ENCODE measurements around the gene PIP5K1A. TPM values are rescaled to one million over a fixed set of nuclear protein-coding genes. Genes with fewer than 3 reads are reported as not detected.
A peak's percentile ranks its signal among the peaks of the same experiment; 100 is the strongest.

Gene PIP5K1A
- total and polyA plus RNA-seq, 7 donors, result 10.8 to 46.8 (median 31.7) TPM

DNA sequence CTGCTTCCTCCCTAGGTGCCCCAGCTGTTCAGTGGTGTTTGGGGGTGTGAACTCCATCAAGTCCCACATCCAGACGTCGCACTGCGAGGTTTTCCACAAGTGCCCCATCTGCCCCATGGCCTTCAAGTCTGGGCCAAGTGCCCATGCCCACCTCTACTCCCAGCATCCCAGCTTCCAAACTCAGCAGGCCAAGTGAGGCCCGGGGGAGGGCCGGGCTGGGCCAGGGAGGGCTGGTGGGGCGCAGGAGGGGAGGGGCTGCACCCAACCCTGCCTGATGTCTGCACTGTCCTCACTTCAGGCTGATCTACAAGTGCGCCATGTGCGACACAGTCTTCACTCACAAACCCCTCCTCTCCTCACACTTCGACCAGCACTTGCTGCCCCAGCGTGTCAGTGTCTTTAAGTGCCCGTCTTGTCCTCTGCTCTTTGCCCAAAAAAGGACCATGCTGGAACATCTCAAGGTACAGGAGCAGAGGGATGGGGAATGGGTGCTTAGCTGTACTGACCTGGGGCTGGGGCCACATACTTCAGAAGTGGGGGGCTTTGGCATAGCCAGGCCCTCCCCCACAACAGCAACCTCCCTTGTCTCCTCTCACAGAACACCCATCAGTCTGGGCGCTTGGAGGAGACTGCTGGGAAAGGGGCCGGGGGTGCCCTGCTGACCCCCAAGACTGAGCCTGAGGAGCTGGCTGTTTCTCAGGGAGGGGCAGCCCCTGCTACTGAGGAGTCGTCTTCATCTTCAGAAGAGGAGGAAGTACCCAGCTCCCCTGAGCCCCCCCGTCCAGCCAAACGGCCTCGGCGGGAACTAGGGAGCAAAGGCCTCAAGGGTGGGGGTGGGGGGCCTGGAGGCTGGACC is 91.0 kb downstream of the PIP5K1A start:
- no peak overlapping the region for H3K27ac ChIP-seq
- intact Hi-C loops (cut with DNase I), result no loop called here

DNA sequence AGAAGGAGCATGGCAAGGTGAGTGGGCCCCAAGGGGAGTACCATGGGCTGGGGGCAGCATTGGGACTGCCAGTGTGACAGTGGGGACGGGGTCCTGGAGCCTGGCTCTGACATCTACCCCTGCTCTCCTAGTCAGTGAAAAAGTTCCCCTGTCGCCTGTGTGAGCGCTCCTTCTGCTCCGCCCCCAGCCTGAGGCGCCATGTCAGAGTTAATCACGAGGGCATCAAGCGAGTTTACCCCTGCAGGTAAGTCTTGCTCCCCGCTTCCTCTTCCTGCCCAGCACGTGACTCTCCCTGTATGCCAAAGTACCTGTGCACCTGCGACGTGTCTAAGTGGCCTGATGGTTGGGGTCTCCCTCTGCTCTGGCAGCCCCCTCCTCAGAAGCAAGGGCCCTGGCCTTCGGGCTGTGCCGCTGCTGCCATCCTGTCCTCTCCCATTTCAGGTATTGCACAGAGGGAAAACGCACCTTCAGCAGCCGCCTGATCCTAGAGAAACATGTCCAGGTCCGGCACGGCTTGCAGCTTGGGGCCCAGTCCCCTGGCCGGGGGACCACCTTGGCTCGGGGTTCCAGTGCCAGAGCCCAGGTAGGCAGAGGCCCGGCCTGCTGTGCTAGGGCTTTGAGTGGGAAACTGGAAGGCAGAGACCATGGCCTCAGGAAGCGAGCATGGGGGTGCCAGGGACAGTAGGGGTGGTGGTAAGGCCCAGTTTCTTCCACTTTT is 91.8 kb downstream of the PIP5K1A start:
- H3K36me3 ChIP-seq (ENCODE audit: insufficient read depth in 1 of 2, low read depth in 1 of 2), result peaks cover 7 to 97% of the 10 kb centered on the region in 2 donors
- intact Hi-C loops (cut with DNase I), result no loop called here
- H3K4me3 ChIP-seq, result no peak overlapping the region
- H3K9me3 ChIP-seq, result no peaks in the 10 kb centered on the region
- TF ChIP-seq, protein P1, sequence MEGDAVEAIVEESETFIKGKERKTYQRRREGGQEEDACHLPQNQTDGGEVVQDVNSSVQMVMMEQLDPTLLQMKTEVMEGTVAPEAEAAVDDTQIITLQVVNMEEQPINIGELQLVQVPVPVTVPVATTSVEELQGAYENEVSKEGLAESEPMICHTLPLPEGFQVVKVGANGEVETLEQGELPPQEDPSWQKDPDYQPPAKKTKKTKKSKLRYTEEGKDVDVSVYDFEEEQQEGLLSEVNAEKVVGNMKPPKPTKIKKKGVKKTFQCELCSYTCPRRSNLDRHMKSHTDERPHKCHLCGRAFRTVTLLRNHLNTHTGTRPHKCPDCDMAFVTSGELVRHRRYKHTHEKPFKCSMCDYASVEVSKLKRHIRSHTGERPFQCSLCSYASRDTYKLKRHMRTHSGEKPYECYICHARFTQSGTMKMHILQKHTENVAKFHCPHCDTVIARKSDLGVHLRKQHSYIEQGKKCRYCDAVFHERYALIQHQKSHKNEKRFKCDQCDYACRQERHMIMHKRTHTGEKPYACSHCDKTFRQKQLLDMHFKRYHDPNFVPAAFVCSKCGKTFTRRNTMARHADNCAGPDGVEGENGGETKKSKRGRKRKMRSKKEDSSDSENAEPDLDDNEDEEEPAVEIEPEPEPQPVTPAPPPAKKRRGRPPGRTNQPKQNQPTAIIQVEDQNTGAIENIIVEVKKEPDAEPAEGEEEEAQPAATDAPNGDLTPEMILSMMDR (IDR thresholded peaks at IDR 0.05), result no peak
- H3K27me3 ChIP-seq (ENCODE audit: insufficient read depth in 3 of 3, low read length in 2 of 3), result no peaks in the 10 kb centered on the region
- H3K4me1 ChIP-seq, result no peaks in the 10 kb centered on the region
- no peak for DNase-seq
- H3K27ac ChIP-seq, result no peak overlapping the region
- WGBS, 3 donors, result 86 to 91% (median 87%) methylated on average over 20 to 21 of the region's 21 CpGs
- peak in 1 of 4 donors; percentile 1 for ATAC-seq

More for the DNA sequence above, 91.0 kb downstream of the PIP5K1A start:
- TF ChIP-seq, protein P1 (IDR thresholded peaks at IDR 0.05), result no peak
- WGBS, 3 donors, result 68 to 73% (median 70%) methylated on average over 18 of the region's 18 CpGs
- no peak for DNase-seq
- Histone ChIP-seq H3K27me3 (ENCODE audit: insufficient read depth in 3 of 3, low read length in 2 of 3) (no peaks in the 10 kb centered on the region), H3K36me3 (ENCODE audit: insufficient read depth in 1 of 2, low read depth in 1 of 2) (peaks cover 3 to 92% of the 10 kb centered on the region in 2 donors), H3K4me3 (no peak overlapping the region), H3K9me3 (no peaks in the 10 kb centered on the region), H3K4me1 (peaks cover 2% of the 10 kb centered on the region)
- peak in 2 of 4 donors; percentile 2 to 9 for ATAC-seq

DNA sequence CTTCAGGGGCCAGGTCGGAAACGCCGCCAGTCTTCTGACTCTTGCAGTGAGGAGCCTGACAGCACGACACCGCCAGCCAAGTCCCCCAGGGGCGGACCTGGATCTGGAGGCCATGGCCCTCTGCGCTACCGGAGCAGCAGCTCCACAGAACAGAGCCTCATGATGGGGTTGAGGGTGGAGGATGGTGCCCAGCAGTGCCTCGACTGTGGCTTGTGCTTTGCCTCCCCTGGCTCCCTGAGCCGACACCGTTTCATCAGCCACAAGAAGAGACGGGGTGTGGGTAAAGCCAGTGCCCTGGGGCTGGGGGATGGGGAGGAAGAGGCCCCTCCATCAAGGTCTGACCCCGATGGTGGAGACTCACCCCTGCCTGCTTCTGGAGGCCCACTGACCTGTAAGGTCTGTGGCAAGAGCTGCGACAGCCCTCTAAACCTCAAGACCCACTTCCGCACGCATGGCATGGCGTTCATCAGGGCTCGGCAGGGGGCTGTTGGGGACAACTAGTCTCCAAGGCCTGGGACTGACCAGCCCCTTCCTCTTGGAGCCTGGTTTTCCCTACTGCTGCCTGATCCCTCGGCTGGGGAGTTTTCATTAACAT is 92.5 kb downstream of the PIP5K1A start:
- no peak overlapping the region for H3K27ac ChIP-seq
- no peak for ATAC-seq
- no peak for DNase-seq
- 77 to 80% (median 80%) methylated on average over 18 to 19 of the region's 19 CpGs for WGBS, 3 donors
- H3K4me1 ChIP-seq, result no peaks in the 10 kb centered on the region
- no peak overlapping the region for H3K4me3 ChIP-seq
- peaks cover 7 to 100% of the 10 kb centered on the region in 2 donors for H3K36me3 ChIP-seq (ENCODE audit: insufficient read depth in 1 of 2, low read depth in 1 of 2)
- TF ChIP-seq, protein P1 (IDR thresholded peaks at IDR 0.05), result no peak
- H3K27me3 ChIP-seq (ENCODE audit: insufficient read depth in 3 of 3, low read length in 2 of 3), result no peaks in the 10 kb centered on the region
- H3K9me3 ChIP-seq, result no peaks in the 10 kb centered on the region
- intact Hi-C loops (cut with DNase I), result no loop called here

DNA sequence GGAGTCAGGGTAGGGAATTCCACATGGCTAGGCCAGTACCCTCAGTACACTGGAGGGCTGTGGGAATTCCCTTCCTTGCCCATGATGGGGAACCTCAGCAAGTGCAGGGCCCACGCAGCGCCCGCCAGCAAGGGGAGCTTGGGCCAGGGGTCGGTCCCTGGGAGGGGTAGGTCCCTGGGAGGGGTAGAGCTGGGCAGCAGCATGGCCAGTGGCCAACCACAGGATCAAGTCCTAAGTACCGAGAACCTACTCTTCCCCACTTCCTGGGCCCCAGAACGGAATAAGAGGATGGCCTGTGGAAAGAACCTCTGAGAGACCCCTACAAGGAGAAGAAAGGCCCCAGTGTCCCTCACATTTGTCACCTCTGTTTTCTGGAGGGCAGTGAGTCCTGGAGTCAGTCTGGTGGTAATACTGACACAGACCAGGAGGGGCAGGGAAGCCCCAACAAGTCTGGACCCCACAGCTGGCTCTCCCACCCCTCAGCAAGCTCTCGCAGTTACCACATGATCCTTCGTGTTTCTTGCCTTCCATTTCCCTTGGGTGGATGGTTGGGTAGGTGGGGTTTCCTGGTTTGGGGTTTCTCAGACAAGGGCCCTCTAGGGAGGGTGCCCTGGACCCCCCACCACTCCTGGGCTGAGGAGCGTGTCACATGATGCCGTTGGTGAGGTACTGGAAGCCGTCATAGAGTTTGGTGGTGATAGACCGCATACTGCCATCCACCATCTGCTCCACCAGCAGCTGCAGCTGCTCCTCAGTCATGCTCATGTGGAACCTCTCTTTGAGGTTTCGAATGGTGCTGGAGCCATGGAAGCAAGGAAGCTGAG is 94.1 kb downstream of the PIP5K1A start:
- DNase-seq, result no peak
- peak in 2 of 4 donors; percentile 7 to 9 for ATAC-seq
- 61 to 72% (median 65%) methylated on average over 13 of the region's 13 CpGs for WGBS, 3 donors
- Histone ChIP-seq H3K4me1 (no peaks in the 10 kb centered on the region), H3K27ac (no peak overlapping the region), H3K27me3 (ENCODE audit: insufficient read depth in 3 of 3, low read length in 2 of 3) (no peaks in the 10 kb centered on the region), H3K36me3 (ENCODE audit: insufficient read depth in 1 of 2, low read depth in 1 of 2) (peaks cover 7 to 100% of the 10 kb centered on the region in 2 donors), H3K4me3 (no peak overlapping the region), H3K9me3 (no peaks in the 10 kb centered on the region)
- intact Hi-C loops (cut with DNase I), result no loop called here
- TF ChIP-seq, protein P1 (IDR thresholded peaks at IDR 0.05), result no peak
